T-helper 1 cell treated with Interleukin-12 subunit alpha and Interleukin-12 subunit beta and Interleukin-4 antibody, amounts not matched to agents 30 ng/mL and 1 ng/mL, for 36 hours (primary cell): ENCODE data around the gene PRR5L. TPM values are rescaled to one million over a fixed set of nuclear protein-coding genes. Genes with fewer than 3 reads are reported as not detected.
"Not testable (repeated sequence)": the region's sequence is repeated elsewhere in the genome, so short reads cannot be mapped to it uniquely, and the experiment has no call there.

ENCODE experiments used
- intact Hi-C: fragments of 100-400 bp; cut with micrococcal nuclease; formaldehyde crosslinking; loops from one replicate; pipeline ENCODE4 v1.15.1; 2024
- total RNA-seq: library from RNA; stranded (reverse); gene quantifications from 2 replicates; pipeline ENCODE4 v1.2.3, GENCODE V29; 2022

The PRR5L gene
- total RNA-seq, 1 donor from 2014 or later = 57.7 TPM

DNA sequence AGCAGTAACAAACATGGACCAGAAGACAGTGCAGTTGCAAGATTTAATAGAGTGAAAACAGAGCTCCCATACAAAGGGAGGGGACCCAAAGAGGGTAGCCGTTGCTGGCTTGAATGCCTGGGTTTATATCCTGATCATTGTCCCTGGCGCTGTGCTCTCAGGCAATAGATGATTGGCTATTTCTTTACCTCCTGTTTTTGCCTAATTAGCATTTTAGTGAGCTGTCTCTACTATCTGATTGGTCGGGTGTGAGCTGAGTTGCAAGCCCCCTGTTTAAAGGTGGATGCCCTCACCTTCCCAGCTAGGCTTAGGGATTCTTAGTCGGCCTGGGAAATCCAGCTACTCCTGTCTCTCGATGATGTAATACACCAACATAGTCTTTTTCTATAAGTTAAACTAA lies 29.3 kb downstream of the PRR5L start:
- intact Hi-C loops = not testable (repeated sequence)

DNA sequence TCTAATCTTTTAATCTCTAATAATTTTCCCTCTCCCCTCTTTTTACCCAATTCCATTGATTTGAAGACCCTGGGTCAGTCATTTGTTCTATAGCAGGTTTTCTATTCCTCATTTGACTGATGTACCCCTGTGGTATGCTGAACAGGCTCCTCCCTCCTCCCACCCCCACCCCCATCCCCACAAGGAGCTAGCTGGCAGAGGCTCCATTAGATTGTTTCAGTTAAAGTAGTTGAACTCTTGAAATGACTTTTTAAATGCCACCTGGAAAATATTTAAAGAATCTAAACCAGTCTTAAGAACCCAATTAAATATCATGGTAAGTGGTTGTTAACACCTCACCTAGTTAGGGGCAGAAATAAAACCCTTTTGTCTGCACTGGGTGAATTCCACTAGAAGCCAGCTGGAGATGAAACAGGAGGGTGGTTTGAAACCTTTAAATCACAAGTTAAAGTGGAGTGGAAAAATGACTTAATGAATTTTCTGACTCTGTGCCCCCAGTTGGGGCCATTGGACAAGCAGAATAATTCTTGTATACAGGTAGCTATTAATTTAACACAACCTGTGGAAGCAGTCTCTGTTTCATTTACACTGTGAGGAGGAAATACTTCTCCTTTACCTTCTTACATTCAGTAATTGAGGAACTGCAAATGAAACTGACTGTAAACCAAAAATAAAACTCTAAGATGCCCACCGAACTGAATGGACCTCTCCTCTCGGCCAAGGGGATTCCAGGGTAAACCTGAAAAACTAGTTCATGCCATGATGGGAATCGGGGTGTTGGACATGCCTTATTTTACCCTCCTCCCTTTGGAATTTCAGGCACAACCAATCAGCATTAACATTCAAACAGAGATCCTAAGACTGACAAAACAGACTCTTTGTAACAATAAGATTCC lies 30.7 kb downstream of the PRR5L start:
- intact Hi-C loops = no loop called here

DNA sequence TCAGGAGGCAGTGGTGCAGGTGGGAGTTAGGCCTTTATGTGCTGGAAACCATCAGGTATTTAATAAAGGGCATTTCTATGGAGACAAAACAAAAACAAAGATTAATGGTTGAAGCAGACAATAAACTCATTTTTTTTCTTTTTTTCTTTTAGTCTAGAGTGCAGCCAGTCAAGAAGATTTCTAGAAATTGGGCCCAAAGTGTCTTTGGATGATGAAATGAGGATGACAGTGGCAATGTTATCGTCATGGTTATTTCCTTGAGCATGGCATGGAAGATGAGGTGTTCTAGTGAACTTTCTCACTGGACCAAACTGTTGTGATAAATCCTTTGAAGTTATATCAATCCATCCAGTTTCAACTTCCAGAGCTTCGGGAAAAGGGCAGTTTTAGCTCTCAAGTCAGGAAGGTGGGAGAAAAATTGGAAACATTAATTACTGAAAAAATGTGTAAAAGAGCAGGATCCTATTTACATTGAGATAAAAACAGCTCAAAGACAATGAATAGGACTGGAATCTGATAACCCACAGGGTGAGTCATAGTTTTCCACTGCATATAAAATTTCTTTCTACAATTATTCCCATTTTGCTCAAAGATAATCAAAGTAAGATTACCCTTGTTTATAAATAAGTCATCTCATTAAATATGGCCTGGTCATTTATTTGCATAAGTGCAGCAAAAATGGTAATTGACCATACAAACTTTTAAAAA lies 33.0 kb downstream of the PRR5L start:
- intact Hi-C loops = no loop called here

DNA sequence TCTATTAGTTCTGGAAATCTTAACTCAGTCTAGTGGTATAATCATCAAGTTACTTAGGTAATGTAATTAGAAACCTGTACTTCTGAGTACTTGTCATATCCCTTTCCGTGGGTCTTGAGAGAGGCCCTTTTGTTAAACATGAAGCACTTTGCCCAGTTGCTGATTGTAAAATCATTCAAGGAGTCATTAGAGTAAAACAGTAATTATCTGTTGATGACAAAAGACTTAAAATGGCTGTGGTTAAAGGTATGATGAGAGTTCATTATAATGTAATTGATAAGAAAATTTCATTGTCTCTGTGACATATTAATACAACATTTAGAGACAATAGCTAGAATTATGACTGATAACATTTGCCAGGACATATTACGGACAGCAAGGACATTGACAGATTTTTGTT lies 34.3 kb downstream of the PRR5L start:
- intact Hi-C loops = no loop called here

DNA sequence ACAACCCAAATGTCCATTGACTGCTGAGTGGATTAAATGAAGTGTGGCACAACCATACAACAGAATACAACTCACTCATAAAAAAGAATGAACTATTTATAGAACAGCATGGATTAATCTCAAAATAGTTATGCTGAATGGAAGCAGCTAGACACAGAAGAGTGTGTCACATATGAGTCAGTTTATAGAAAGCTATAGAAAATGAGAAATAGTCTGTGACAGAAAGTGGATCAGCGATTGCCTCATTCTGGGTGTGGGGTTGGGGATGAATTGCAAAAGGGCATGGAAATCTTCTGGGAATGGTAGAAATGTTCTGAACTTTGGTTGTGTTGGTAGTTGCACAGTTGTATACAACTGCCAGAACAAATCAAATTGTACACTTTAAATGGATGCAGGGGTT lies 37.4 kb downstream of the PRR5L start:
- intact Hi-C loops = no loop called here

DNA sequence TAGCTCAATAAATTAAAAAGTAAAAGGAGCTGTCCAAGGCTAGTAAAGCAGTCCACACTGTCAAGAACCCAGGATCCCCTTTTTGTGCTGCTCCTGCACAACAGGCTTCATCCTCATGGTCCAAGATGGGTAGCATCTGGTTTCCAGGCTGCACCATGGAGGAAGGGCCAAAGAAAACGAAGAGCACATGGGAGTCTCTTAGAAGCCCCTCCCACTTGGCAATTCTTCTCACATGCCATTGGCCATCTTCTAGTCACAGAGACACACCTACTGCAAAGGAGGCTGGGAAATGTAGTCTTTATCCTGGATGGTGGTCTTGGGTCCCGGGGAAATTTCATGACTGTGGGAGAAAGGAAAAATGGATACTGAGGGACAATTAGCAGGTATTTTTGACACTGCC lies 37.8 kb downstream of the PRR5L start:
- intact Hi-C loops = no loop called here

DNA sequence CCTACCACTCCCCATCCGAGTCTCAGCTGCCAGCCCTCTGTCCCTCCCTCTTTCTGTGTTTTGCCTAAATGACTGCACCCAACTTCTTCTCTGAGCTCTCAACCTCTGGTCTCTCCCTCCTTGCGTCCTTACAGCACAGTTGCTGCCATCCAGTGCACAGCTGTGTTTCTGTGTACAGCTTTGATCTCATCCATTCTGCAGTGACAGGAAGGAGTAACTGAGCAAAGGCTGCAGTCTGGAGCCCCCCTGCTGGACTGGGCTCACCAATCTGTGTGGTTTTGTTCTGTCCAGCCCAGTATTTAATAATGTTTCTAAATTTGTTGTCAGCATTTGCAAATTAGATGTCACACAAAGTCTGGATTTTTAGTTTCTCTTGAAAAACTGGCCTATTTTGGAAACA lies 43.8 kb downstream of the PRR5L start:
- intact Hi-C loops = no loop called here

DNA sequence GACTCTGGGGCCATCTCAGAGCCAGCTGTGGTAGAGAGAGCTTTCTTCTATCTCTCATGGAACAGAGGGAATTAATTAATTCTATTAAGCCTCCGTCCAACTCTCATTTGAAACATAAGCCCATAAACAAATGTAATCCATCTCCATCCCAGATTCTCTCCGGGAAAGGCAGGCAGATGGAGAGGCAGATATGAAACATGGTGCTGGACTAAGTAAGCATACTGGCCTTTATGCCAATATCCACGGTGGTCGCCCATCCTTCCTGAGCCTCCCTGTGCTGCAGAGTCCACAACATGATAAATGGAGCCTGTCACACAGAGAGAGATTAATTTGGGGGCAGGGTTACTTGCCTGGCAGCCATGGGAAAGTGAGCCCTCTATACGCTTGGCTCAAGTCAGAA lies 44.8 kb downstream of the PRR5L start:
- intact Hi-C loops = no loop called here

DNA sequence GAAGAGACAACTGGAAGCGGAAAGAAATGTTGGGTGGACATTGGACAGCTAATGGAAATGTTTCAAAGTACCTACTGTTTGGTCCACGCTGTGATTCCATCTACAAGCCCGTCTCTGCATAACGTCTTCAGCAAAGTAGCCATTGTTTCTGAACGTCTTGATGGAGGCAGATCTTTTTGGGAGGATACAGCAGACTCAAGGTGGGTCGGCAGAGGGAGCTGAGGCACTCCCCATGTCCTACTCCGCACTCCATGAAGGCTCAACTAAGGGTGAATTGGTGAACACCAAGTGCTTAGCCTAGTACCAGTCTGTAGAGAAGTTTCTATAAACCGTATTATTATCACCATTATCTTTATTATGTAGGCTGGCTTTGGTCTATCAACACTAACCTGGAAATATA lies 45.8 kb downstream of the PRR5L start:
- intact Hi-C loops = no loop called here

DNA sequence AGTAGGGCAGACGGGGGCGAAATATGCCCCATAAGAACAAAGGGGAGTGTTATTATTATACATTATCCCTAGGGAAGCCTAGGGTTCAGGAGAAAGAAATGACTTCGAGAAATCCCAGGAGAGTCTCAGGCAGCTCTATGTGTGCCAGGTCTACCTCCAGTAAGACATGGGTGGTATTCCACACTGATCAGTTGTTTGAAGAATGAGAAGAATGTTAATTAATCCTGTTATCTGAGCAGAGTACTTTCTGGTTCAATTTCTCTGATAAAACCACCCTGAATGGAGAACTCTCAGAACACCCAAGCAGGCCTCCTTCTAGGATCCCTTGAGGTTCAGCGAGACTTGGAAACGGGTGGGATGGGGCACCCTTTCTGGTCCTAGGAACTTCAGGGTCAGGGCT lies 46.2 kb downstream of the PRR5L start:
- intact Hi-C loops = no loop called here

DNA sequence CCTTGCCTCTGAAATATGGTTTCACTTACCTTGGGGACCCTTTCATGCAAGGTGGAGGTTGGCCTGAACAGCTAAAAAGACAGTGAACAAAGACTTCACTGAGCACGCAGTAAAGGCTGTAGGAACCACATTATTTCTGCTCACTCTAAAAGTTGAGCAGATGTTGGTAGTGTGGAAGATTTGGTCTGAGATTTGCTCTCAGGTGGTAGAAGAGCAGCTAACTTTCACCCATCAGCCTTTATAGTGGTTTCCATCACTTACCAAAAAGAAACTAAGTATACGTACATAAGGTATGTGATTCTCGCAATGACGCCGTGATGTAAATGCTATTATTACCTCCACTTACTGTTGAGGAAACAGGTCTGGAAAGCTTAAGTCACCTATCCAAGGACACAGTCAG lies 47.3 kb downstream of the PRR5L start:
- intact Hi-C loops = no loop called here

DNA sequence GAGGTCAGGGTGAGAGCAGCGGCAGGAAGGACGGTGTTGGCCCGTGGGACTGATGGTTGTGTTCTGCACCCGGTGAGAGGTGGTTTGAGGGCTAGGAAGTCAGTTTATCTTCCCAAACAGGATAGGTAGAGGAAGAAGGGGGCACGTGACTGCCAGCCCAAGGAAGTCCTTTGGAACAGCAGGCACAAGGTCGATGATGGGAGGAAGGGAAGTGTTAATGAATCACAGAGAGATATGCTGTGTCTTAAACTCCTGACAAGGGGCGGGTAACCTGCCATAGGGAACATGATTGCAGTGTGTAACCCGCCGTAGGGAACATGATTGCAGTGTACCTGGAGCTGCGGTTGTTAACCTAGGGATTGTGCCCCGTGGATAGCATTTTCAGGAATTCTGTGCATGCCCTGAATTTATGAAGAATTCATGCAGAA lies 49.0 kb downstream of the PRR5L start:
- intact Hi-C loops = no loop called here

DNA sequence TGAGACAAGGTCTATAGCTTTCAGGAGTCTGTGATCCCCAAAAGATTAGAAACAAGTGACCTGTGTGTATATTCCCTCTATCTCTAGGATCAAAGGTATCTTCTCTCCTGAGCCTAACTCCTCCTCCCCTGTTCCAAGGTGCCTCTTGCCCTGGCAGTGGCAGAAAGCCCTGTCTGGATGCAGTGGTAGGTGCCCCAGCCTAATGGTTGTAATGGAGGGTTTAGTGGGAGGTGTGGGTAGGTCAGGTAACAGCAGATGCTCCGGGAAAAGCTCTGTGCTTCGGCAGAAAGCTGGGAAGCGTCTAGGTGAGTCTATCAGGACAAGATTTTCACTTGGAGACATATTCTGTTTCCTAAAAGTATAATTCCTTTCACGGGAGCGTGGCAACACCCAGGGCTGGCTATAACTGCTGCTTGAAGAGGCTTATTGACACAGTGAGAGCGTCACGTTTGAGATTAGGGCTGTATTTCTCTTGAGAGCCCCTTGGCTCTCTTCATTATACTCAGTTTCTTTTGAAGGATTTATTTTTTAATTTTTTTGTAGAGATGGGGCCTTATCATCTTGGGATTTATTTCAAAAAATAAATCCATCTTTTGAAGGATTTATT lies 49.5 kb downstream of the PRR5L start:
- intact Hi-C loops = no loop called here

DNA sequence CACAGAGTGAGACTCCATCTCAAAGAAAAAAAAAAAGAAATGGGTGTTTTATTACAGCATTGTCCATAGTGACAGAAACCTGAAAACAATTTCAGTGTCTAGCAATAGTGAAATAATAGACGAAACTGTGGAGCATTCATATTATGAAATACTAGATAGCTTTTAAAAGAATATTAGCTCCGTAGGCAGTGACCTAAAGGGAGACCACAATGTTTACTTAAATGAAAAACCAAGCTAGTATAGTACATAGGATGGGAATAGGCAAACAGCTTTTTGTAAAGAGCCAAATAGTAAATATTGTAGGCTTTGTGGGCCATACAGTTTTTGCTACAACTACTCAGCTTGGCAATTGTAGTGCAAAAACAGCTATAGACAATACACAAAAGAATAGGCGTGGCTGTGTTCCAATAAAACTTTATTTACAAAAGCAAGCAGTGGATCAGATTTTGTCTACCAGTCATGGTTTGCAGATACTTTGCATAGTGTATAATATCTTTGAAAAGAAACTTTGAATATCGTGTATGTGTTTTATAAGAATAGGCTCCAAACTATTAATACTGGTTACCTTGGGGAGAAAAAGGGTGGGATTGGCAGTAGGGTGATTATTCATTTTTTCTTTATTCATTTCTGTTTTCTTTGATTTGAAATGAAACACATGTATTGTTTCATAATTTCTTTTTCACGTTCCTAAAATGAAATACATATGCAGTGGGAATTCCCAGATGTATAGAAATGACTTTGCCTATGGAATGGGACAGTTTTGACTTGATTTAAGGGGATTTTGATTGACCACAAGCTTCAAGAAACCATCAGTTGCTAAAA lies 50.7 kb downstream of the PRR5L start:
- intact Hi-C loops = no loop called here

DNA sequence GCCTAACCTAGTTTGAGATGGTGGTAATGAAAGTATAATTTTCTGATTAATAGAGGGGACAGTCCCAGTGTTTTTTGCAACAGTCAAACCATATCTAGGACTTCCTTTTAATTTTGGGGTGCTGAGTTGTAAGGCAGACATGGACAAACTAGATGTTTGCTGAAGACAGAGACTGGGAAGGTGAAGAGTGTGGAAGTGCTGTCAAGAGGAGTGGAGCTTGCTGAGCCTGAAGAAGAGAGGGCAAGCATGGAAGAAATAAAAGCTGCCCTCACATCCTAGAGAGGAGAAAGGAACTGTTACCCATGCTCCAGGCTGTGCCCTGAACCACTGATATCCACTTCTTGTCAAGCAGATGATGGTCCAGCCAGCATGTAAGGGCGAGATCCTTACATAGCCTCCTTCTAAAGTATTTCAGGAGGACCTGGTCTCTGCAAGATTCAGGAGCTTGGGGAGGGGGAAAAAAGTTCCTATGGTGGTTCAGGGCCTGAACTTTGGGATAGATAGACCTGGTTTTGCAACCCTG lies 51.4 kb downstream of the PRR5L start:
- intact Hi-C loops = no loop called here

DNA sequence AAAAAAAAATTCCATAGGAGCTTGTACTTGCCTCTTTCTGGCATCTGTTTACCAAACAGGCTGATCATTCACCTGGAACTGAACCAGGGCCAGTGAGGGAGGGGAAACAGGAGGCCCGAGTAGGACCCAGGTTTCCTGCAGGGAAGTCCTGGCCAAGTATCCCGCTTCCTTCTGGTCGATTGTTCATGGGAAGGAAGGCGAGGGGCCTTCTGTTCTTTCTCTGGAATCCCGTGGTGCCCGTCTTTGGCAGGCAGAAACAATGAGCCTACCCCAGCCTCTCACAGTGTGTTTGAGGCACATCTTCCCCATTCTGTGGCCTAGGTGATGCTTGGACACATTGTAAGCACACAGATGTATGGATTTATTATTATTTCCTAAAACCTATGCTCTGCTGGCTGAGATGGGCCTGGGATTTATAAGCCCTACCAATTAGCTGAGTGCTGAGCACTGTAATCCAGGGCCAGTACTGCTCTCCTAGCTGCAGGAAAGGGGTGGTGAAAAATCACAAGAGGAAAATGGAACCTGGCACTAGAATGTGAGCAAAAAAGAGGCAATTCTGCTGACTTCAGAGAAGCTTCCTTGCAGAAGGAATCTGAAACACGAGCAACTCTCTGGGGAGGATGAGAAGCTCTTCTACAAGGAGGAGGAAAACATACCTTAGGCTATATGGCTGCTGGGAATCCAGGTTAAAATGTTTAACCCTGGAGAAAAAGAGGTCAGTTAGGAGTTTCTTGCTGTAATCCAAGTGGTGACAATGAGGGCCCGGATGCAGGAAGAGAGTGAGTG lies 53.5 kb downstream of the PRR5L start:
- intact Hi-C loops = loop anchor here (5.0 kb wide), 2 partner anchors 208 to 1398 kb away; no protein-coding TSS in a partner anchor

DNA sequence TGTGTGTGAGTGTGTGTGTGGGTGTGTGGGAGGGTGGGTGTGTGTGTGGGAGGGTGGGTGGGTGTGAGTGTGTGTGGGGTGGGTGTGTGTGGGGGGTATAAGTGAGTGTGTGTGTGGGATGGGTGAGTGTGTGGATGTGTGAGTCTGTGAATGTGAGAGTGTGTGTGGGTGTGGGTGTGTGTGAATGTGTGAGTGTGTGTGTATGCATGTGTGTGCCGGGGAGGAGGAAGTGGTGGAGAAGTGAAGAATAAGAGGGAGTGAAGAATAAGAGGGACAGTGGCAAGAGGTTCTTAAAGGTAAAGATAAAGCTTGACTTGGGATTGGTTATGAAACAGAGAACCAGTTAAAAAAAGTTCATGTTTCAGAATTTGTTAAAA lies 54.0 kb downstream of the PRR5L start:
- intact Hi-C loops = loop anchor here (5.0 kb wide), 2 partner anchors 207 to 1397 kb away; no protein-coding TSS in a partner anchor

DNA sequence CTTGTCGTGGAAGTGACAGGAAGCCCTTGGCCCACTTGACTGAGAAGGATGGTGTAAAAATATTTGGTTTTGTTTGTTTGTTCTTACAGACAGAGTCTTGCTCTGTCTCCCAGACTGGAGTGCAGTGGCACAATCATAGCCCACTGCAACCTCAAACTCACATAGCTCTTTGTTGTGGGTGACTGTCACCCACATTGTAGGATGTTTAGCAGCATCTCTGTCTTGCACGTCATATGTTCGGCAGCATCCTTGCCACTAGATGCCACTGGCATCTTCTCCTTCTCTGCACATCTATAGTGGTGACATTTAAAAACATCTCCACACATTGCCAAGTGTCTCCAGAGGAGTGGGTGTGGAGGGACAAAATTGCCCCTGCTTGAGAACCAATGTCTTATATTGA lies 56.8 kb downstream of the PRR5L start:
- intact Hi-C loops = loop anchor here (1.0 to 5.0 kb wide), 11 partner anchors 24 to 1394 kb away; partner anchors contain the start of gene COMMD9

DNA sequence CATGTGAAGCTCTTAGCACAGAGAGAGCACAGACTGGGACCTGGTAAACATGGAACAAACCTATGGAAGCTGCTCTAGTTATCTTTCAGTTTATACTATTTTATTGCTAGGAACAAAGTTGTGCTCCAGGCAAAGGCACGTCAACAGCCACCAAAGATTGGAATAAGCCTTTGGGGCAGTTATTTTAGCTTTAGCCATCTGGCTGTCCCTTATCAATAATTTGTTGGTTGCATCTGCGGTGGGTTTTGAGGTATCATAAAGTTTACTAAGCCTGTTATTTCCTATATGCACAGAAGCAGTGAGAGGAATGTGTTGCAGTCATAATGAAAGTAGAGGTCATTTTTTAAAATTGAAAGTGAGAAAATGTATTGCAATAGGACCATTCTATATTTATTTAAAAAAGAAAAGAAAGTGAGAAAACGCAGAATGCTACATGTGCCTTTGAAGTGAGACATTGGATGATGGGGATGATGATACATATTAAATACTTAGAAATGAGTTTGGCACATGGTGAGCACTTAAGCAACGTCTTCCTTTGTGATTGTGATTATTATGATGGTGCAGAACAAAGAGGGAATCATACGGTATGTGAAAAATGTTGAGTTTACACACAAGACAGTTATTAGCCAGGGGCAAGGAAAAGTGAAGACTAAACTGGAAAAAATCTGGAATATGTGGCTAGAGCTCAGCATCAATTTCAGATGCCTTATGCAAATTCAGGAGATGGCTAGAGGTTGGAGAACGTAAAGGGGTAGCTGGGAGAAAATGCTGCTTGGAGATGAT lies 58.3 kb downstream of the PRR5L start:
- intact Hi-C loops = loop anchor here (1.0 to 5.0 kb wide), 5 partner anchors 31 to 1393 kb away; partner anchors contain the start of gene TRIM44
